DOHH2 (cell line): ENCODE data around the gene HOXB3.

ENCODE experiments used
- H3F3A ChIP-seq: fragments of 200-600 bp; sonication (generic), shearing (Covaris generic); 2 replicates; pipeline ENCODE4 v1.6.0; 2016; ENCODE audit warnings: antibody characterized with exemption, mild to moderate bottlenecking; ENCODE audit not compliant: control insufficient read depth, insufficient read depth
- H3K27ac ChIP-seq: fragments of 200-600 bp; sonication (generic); 2 replicates; pipeline ENCODE4 v1.5.1; 2014; ENCODE audit warnings: low read depth, mild to moderate bottlenecking, low read length, moderate library complexity
- H3K27me3 ChIP-seq: fragments of 200-600 bp; sonication (generic); 2 replicates; pipeline ENCODE4 v1.6.1; 2014; ENCODE audit warnings: mild to moderate bottlenecking, low read length, mixed read lengths; ENCODE audit not compliant: control insufficient read depth
- H3K36me3 ChIP-seq: fragments of 200-600 bp; sonication (generic); 2 replicates; pipeline ENCODE4 v1.6.1; 2014; ENCODE audit warnings: mild to moderate bottlenecking, low read length, moderate library complexity, mixed read lengths; ENCODE audit not compliant: control insufficient read depth
- H3K4me1 ChIP-seq: fragments of 200-600 bp; sonication (generic); 2 replicates; pipeline ENCODE4 v1.6.1; 2014; ENCODE audit warnings: mild to moderate bottlenecking, low read length, mixed read lengths; ENCODE audit not compliant: control insufficient read depth
- H3K4me2 ChIP-seq: fragments of 200-600 bp; sonication (generic); 2 replicates; pipeline ENCODE4 v1.6.0; 2014; ENCODE audit warnings: mild to moderate bottlenecking, low read length, moderate library complexity
- H3K4me3 ChIP-seq: fragments of 200-600 bp; sonication (generic); 2 replicates; pipeline ENCODE4 v1.5.1; 2014; ENCODE audit warnings: mild to moderate bottlenecking, low read length, mixed read lengths
- H3K79me2 ChIP-seq: fragments of 200-600 bp; sonication (generic); 2 replicates; pipeline ENCODE4 v1.6.1; 2014; ENCODE audit warnings: mild to moderate bottlenecking, low read length, mixed read lengths; ENCODE audit not compliant: control insufficient read depth
- H3K9me2 ChIP-seq: fragments of 200-600 bp; sonication (generic); replicated peaks from 2 replicates; pipeline ENCODE4 v1.6.1; 2014; ENCODE audit warnings: mild to moderate bottlenecking, low read length, mixed read lengths; ENCODE audit not compliant: control insufficient read depth
- H3K9me3 ChIP-seq: fragments of 200-600 bp; sonication (generic); 2 replicates; pipeline ENCODE4 v1.6.1; 2014; ENCODE audit warnings: antibody characterized with exemption, low read length, mixed read lengths; ENCODE audit not compliant: control insufficient read depth, insufficient read depth
- H4K20me1 ChIP-seq: fragments of 200-600 bp; sonication (generic); 2 replicates; pipeline ENCODE4 v1.6.0; 2014; ENCODE audit warnings: low read depth, mild to moderate bottlenecking, antibody characterized with exemption, low read length, moderate library complexity; ENCODE audit not compliant: control insufficient read depth, insufficient read depth
- CTCF ChIP-seq: fragments of 200-600 bp; sonication (generic); IDR thresholded peaks from one replicate; pipeline ENCODE4 v1.5.1; 2014; ENCODE audit warnings: antibody characterized with exemption, mild to moderate bottlenecking, low read depth, low read length; ENCODE audit not compliant: poor library complexity, severe bottlenecking
- EZH2phosphoT487 ChIP-seq: fragments of 200-600 bp; sonication (generic); IDR thresholded peaks from 2 replicates; pipeline ENCODE4 v1.6.1; 2017; ENCODE audit warnings: borderline replicate concordance, mild to moderate bottlenecking, antibody characterized with exemption, low read length, moderate library complexity, mixed read lengths

HOXB3 gene

GRCh38 chr17:48502901-48503300 lies 87.1 kb downstream of the HOXB3 start:
- Histone ChIP-seq H3K79me2 (no peaks in the 10 kb centered on the region), H3K4me1 (no peaks in the 10 kb centered on the region), H3K4me3 (no peak overlapping the region), H3F3A (no peaks in the 10 kb centered on the region), H4K20me1 (no peaks in the 10 kb centered on the region), H3K9me2 (no peaks in the 10 kb centered on the region), H3K9me3 (no peaks in the 10 kb centered on the region), H3K4me2 (no peak overlapping the region), H3K27me3 (peaks cover 49% of the 10 kb centered on the region), H3K36me3 (no peaks in the 10 kb centered on the region), H3K27ac (no peak overlapping the region)
- TF ChIP-seq EZH2phosphoT487 (no peak), CTCF (no peak)

GRCh38 chr17:48502312-48502711 lies 87.7 kb downstream of the HOXB3 start:
- TF ChIP-seq CTCF (no peak), EZH2phosphoT487 (no peak)
- H3K9me3 ChIP-seq: no peaks in the 10 kb centered on the region
- no peak overlapping the region for H3K4me3 ChIP-seq
- H3K27ac ChIP-seq: no peak overlapping the region
- H3F3A ChIP-seq: no peaks in the 10 kb centered on the region
- no peak overlapping the region for H3K4me2 ChIP-seq
- no peaks in the 10 kb centered on the region for H4K20me1 ChIP-seq
- H3K36me3 ChIP-seq: no peaks in the 10 kb centered on the region
- peaks cover 53% of the 10 kb centered on the region for H3K27me3 ChIP-seq
- H3K4me1 ChIP-seq: no peaks in the 10 kb centered on the region
- H3K9me2 ChIP-seq: no peaks in the 10 kb centered on the region
- H3K79me2 ChIP-seq: no peaks in the 10 kb centered on the region

GRCh38 chr17:48500435-48501426 lies 89.3 kb downstream of the HOXB3 start:
- no peaks in the 10 kb centered on the region for H3K9me2 ChIP-seq
- TF ChIP-seq CTCF (no peak), EZH2phosphoT487 (no peak)
- no peaks in the 10 kb centered on the region for H3K4me1 ChIP-seq
- H3K4me2 ChIP-seq: no peak overlapping the region
- no peak overlapping the region for H3K4me3 ChIP-seq
- no peaks in the 10 kb centered on the region for H3K36me3 ChIP-seq
- no peaks in the 10 kb centered on the region for H4K20me1 ChIP-seq
- no peaks in the 10 kb centered on the region for H3F3A ChIP-seq
- peaks cover 46% of the 10 kb centered on the region for H3K27me3 ChIP-seq
- H3K9me3 ChIP-seq: no peaks in the 10 kb centered on the region
- no peak overlapping the region for H3K27ac ChIP-seq
- H3K79me2 ChIP-seq: no peaks in the 10 kb centered on the region
